Stimulated activated CD4-positive, alpha-beta T cell treated with anti-CD3 and anti-CD28 coated beads, Interleukin-4, amount 100 ng/mL, for 24 hours (primary cell): ENCODE results near the gene EXD3.

ENCODE experiments used
- DNase-seq: peaks from one replicate; pipeline ENCODE4 v3.0.0-alpha.2; 2020

EXD3 gene

DNA sequence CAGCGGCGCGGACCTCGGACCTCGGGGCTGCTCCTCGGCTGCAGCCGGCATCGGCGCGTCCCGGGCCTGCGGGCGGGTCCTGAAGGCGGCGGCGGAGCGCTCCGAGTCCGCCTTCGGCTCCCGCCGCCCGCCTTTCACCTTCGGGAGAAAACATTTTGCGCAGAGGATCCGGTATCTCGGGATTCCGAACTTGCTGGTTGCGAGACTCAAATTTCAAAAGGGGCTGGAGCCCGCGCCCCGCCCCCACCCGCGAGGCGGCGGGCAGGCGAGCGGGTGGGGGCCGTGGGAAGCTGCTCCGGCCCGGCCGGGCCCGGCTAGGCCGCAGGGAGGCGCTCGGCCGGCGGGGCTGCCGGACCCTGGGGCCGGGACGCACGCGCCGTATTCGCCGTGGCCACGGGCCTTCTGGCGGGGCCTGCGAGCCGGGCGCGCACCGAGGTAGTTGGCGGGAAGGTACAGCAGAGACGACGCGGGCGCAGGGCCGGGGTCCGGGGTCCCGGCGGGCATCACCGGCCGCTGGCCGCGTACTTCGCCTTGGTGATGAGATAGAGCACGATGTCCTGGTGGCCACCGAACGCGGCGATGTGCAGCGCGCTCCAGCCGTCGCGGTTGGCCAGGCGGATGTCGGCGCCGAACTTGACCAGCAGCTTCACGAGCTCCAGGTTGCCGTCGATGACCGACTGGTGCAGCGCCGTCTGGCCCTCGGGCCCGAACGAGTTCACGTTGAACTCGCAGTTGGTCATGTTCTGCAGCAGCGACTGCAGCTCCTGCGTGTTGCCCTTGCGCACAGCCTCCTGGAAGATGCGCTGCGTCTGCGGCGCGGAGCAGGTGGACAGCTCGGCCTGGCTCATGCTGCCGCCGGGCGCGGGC, 121.6 kb downstream of the EXD3 start:
- DNase-seq = no peak

DNA sequence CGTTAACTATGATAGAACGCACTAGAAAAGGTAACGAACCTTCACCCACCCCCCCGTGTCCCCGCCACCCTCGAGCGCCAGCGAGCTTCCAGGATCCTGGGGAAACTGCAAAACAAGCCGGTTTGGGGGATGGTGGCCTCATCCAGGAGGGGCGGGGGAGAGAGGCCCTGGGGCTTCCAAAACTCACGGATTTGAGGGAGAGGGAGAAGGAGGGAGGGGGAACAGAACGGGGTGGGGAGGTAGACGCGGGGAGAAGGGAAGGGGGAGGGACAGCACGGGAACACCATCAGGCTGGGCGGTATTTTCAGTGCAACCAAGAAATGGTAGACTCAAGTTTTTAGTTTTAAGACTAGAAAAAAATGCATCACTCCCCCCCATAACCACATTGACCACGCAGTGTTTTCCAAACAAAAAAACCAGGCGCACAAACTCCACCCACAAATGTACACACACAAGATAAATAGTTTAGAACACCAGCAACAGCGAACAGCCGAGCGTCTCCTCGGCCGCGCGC, 122.3 kb downstream of the EXD3 start:
- DNase-seq = no peak

DNA sequence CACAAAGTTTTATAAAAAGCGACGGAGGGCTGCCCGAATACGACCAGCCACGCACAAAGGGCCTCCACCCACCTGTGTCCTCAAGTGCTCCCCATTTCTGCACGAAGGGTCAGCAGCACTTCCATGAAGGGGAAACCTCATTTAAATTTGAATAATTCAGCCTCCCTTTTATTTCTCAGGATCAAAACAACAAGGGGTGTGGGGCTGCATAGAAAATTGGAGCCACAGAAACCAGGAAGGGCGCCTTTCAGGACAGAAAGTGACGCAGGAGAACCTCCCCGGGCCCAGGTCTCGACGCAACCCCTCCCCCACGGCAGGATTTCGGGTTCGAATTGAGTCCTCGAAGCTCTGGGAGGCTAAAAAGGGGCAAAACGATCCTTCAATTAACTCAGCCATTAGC, 123.0 kb downstream of the EXD3 start:
- DNase-seq = no peak

DNA sequence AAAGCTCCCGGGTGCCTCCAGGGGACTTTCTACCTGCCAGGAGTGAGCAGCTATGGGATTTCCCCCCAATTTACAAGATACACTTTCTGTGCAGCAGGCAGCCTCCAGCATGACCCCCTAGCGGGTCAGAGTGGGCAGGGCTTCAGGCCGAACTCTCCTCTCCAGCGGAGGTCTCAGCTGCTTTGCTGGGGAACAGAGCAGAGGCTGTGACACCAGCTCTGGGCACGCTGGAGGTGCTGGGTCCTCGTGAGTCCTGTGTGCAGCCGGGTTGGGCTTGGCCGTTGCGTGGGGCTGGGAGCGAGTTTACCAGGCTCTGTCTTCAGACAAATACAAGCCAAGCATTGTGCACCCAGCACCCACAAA, 123.8 kb downstream of the EXD3 start:
- no peak for DNase-seq

DNA sequence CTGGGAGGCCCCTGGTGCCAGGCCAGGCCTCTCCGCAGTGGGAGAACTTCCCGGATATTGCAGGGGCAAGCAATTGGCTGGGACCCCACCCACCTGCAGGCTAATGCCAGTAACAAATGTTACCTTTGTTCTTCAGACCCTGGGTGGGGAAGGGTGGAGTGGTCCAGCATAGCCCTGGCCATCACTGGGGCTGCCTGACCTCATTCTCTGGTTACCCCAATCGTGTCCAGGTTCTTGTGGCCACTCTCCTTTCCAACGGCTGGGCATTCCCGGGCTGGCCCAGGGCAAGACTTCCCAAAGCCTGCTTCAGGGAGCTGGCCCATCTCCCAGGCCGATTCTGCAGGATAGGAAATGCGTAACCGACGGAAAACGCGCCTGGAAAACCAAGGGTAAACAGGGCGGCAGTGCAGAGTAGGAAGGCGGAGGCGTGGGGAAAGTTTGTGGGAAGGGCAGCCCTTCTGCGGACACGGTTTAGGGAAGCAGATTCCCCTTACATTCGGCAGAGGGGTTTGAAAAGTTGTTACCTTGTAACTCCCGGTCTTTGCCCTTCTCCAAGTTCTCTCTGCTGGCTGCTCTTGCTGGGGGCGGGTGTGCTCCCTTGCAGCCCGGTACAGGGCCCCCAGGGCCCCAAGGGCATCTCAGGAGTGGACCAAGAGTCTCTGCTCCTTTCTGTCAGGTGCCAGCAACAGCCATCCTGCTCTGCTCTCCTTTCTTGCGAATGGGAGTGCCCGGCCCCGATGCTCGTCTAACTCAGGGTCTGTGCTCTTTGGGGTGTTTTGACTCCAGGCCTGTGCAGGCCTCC, 124.4 kb downstream of the EXD3 start:
- DNase-seq = no peak

DNA sequence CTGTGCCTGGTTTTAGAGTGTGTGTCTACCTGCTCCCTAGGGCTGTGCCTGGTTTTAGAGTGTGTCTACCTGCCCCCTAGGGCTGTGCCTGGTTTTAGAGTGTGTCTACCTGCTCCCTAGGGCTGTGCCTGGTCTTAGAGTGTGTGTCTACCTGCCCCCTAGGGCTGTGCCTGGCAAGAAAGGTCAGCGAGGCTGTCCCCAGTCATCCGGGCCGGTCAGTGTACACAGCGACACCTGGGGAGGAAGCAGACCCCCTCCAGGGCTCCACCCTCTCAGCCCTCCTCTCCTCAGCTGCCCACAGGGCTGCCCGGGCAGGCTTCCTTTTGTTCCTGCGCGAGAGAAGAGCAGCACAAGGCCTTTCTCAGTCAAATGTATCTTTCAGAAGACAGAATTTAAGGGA, 125.0 kb downstream of the EXD3 start:
- DNase-seq = no peak

DNA sequence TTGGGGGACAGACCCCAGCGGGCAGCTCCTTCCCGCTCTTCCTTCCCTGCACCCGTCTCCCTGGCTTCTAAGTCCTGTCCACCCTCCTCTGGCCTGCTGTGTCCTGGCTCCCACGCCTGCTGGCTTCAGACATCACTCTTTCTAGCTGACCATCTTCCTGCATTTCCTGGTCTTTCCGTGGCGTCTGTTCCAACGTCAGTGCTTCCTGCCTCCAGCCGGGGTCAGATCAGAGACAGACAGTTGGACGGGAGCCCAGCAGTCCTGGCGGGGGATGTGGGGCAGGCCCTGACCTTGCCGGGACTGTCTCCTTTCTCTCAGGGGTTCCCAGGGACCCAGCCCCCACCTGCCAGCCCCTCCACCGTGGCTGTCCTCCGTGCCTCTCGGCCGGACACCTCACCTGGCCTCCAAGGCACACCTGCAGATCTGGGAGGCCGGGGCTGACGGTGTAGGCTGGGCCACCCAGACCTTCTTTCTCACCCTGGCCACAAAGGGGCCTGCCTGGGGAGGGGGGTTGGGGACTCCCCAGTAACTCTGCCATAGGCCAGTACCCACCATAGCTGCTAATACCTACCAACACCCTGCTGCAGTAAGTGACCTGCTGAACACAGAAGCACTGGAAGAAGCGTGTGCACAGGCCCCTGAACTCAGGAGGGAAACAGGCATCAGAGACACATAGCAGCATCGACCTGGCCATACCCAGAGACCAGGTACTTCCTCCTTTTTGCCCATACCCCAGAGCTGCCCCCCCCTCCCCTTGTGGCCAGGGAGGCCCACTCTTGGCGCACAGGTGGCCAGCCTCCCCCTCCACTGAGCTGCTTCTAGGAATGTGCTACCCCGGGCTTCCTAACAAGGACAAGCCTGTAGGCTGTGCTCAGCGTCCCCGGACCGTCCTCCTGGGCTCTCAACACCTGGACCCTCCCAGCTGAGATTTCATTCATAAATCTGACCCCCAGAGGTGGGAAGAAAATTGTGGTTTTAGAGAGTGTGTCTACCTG, 126.0 kb downstream of the EXD3 start:
- no peak for DNase-seq

DNA sequence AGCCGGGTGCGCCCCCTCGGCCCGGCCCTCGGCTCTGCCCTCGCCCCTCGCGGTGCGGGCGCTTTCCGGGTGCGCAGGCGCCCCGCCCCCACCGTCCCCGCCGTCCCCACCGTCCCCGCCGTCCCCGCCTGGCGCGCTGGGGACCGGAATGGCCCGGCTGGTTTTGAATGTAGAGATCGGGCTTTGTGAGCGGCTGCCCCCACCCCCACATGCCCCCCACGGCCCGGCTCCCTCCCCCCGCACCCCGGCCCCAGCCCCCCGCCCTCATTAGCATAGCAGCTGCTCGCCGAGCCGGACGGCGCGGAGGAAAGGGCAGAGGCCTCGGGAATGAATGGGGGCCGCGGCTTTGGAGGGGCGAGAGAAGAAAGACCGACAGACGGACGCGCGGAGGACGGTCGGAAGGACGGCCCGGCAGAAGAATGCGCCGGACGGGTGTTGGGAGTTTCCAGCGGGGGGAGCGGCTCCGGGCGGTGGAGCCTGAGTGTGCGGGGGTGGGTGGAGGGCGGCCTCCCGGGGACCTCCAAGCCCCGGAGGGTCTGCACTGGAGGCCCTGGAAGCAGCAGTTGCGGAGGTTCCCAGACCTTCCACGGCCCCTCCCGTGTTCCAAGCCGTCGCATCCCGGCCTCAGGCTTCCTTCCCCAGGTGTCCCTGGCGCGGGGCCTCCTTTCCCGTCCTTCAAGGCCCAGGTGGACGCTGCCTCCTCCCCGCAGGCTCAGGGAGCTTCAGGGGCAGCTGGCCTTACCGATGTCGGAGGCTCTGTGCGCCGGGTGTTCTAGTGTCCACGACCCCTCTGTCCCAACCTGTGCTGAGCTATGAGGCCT, 126.9 kb downstream of the EXD3 start:
- no peak for DNase-seq

DNA sequence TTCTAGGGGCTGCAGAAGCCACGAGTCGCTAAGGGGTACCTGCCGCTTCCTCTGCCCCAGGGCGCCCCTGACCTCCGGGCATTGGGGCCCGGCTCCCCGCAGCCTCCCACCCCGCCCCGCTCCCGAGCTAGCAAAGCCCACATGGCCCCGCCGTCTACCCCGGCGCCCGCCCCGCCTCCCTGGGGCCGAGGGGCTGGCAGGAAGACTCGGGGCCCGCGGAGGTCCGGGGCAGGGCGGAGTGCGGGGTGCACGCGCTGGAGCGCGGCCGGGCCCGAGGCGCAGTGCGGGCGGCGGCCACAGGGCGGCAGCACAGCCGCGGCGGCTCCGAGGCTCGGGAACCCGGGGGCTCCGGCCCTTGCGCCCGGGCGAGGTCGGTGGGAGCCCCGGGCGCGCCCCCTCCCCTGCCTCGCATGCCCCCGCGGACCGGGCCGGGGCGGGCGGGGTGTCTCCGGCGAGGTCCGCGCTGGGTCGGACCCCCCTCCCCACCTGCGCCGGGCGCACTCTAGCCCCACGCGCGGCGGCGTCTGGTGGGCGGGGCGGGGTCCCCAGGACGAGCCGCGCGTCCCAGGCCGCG, 127.6 kb downstream of the EXD3 start:
- DNase-seq = peak; percentile 46

GRCh38 chr9:137294681-137295237, 128.2 kb downstream of the EXD3 start:
- no peak for DNase-seq

DNA sequence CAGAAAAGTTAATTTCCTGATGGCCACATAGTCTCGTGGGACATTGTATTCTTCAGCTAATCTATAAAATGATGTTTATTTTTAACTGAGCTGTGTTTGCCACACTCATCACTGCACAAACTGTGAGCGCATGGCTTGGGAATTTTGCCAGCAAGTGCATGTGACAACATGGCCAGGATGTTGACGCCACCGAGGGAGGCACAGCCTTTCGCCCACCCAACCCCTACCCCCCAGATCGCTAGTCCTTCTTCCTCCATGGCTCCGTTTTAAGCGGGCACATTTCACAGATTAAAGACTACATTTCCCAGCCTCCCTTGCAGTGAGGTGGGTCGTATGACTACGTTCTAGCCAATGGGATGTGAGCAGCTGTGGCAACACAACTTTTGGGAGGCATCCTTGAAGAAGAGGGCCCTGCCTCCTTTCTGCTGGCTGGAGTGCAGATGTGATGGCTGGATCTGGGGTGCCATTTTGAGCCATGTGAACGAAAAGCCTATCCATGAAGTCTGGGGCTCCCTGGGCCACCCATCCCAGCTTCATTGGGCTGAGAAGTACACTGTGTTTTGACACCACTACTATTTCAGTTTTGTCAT, 128.8 kb downstream of the EXD3 start:
- no peak for DNase-seq

DNA sequence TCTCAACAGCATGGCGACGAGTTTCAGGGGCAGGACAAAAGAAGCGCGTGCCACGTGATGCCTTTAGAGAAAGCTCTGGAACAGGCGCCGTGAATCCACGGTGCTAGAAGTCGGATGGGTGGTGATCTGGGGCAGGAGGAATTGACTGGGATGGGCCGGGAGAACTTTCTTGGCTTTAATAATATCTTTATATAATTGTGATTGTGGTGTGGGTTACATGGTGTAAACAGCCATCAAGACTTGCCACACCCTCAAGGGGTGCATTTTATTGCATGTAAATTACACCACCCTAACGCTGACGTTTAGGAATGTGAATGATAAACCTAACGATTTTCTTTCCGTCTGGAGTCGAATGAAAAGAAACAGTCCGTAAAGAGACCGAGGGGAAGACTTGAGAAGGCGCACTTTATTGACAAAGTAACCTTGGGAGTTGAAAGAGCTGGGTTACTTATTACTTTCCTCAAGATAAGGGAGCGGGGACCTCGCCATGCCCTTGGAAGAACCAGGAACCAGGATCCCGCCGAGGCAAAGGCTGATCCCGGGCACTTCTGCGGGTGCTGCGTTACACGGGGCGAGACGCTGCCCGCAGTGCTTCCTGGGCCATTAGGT, 129.4 kb downstream of the EXD3 start:
- no peak for DNase-seq

- DNase-seq = no peak
Measured at GRCh38 chr9:137293094-137293481, 129.9 kb downstream of the EXD3 start.

DNA sequence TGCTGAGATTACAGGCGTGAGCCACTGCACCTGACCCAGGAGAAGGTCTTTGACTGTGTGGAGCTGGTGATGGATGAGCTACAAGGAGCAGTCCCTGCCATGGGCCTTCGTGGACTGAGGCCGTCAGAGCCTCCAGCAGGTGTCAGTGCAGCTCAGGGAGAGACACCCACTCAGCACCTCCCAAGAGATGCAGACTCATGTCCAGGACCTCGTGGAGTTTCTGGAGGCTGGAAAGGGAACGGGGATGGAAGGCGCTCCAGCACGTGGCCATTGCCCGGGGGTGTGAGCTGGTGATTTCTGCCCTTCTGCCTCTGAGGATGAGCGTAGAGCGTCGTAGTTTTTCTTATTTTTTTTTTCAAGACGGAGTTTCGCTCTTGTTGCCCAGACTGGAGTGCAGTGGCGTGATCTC, 136.0 kb downstream of the EXD3 start:
- no peak for DNase-seq

DNA sequence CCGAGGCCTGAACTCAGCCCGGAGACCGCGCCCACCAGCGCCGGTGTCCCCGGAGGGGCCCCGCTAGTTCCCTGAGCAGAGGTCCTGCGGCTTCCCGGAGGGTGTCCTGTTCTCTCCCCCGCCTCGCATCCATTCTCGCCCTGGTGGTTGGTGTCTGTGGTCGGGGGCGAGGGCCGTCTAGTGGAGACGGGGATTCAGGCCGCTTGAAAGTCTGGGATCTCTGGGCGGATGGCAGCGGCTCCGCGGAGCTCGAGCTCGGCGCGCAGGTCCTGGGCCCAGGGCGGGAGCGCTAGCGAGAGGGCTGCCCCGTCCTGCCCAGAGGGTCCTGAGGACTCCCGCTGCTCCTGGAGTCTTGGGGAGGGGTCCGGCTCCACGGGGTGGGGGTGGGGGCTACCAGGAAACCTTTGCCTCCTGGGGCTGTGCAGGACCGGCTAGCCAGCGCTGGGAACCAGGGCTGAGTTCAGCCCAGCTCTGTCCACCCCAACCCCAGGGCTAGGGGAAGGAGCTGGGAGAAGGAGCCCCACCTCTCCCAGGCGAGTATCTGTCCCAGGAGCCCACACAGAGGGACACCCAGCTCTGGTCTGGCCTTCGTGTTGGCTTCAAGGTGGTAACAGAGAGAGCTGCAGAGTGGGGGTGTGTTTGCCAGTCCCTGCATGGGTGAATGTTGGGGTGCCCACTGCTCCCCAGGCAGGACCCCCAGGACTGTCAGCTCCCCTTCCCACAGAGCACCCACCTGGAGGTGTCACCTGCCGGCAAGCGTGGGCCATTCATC, 141.4 kb downstream of the EXD3 start:
- DNase-seq = no peak

DNA sequence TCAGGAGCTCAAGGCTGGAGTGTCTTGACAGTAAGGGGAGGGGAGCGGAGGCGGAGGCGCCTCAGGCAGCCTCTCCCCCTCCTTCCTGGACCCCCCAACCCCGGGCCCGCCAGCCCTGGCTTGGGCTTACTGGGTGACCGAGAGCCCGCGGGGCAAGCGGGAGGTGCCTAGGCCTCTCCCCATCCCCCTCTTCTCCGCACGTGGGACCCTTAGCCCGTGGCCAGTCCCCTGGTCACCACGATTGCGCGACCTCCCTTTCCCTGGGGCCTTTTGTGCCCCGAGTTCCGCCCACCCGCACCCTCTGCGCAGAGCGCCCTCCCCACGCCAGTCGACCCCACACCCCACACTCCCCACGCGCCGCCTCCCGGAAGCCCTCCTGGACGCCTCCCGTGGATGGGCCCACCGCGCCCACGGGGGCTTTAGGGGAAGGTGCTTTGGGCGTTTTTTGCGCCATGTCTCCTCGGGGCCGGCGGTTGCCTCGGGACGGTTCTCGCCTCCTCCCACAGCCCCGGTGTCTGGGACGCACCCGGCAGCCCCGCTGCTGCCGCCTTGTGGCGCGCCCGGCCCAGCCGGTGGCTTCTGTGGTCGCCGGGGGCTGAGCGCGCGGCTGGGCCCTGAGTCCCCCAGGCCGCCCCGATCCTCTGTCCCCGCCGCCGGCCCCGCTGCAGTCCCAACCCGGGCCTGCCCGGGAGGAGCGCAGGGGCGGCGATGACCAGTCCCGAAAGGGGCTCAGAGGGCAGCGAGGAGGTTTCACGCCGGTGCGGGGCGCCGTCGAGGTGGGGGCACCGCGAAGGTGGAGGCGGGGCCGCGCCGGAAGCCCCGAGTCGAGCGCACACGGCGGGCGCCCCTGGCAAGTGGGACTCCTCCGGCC, 142.3 kb downstream of the EXD3 start:
- DNase-seq = no peak

GRCh38 chr9:137279741-137280473, 143.1 kb downstream of the EXD3 start:
- DNase-seq = no peak
